Psoas muscle (tissue), 8 donors: ENCODE measurements around the gene RASAL2. TPM values are rescaled to one million over a fixed set of nuclear protein-coding genes. Genes with fewer than 3 reads are reported as not detected.

Experiments
- ATAC-seq, 4 donors: fragments of 200-7000 bp; cut with Tn5 transposase; one replicate each; pipeline ENCODE4 v1.9.1; 2020; ENCODE audit warnings: moderate library complexity in 3 of 4, mild to moderate bottlenecking in 2 of 4
- DNase-seq, 2 donors: peaks; one replicate each; pipeline ENCODE4 v3.0.0-alpha.2; 2020
- H3K27ac ChIP-seq: fragments of 200-600 bp; one replicate; pipeline ENCODE4 v1.8.0; 2022
- H3K27me3 ChIP-seq, 3 donors: fragments of 200-600 bp in 1 of 3; one replicate each; pipeline versions ENCODE4 v1.6.1 to v1.8.0; 2013 to 2022; ENCODE audit warnings: low read length in 2 of 3, mild to moderate bottlenecking in 2 of 3, moderate library complexity in 1 of 3; ENCODE audit not compliant: insufficient read depth in 3 of 3
- H3K36me3 ChIP-seq, 2 donors: fragments of 200-600 bp in 1 of 2; one replicate each; pipeline versions ENCODE4 v1.6.1 to v1.8.0; 2013 to 2022; ENCODE audit warnings: low read depth in 1 of 2, mild to moderate bottlenecking in 1 of 2, moderate library complexity in 1 of 2; ENCODE audit not compliant: insufficient read depth in 1 of 2
- H3K4me1 ChIP-seq: fragments of 200-600 bp; one replicate; pipeline ENCODE4 v1.8.0; 2022
- H3K4me3 ChIP-seq: fragments of 200-600 bp; one replicate; pipeline ENCODE4 v1.8.0; 2022; ENCODE audit warnings: mild to moderate bottlenecking
- H3K9me3 ChIP-seq: fragments of 200-600 bp; one replicate; pipeline ENCODE4 v1.8.0; 2022
- CTCF ChIP-seq: fragments of 200-600 bp; IDR thresholded peaks from one replicate; pipeline ENCODE4 v1.8.0; 2022; ENCODE audit warnings: antibody characterized with exemption
- WGBS, 3 donors: extraction: QIAGEN DNeasy Blood & Tissue Kit; methylation state at CpG; one replicate each; pipeline versions ENCODE4 v1.1.6 to v1.1.7; 2013; 5-methylcytosine and 5-hydroxymethylcytosine counted together
- intact Hi-C, 2 donors: fragments of 100-400 bp; cut with DNase I; formaldehyde crosslinking; loops; one replicate each; pipeline versions ENCODE4 v1.11.0 to v1.14.2; 2022
- polyA plus RNA-seq, 3 donors: library from polyadenylated mRNA; stranded (reverse); fragments of 200-250 nt; gene quantifications; one replicate each; pipeline ENCODE4 v1.2.3, GENCODE V29; 2013
- total RNA-seq, 4 donors: library from RNA; stranded (reverse); fragmentation: NEBNext Ultra II Directional in 2 of 4; extraction: Animal tissue kit (Norgen Biotek cat#: 25700) in 2 of 4; gene quantifications; one replicate each; pipeline versions ENCODE4 v1.2.1 to v1.2.4, GENCODE V29; 2021 to 2023
- donor health status: healthy with polysubstance abuse.
- donor health status: DM: no; HTN: no; CAD: no; lungs with moderate emphysema.
- donor health status: Bipolar disorder and iron deficiency.
- donor health status: healthy.
- donor health status: DM: yes; HTN: yes; CAD: no.
- donor health status: DM: no; HTN: no; CAD: no.
- donor health status: DM: no; HTN: no; CAD: no.
- donor health status: DM: yes; HTN: yes; CAD: no.

The RASAL2 gene
- total and polyA plus RNA-seq, 7 donors: 1.9 to 42.1 (median 5.5) TPM

GRCh38 chr1:178418284-178418955 is 324.5 kb downstream of the RASAL2 start:
- no peak for TF ChIP-seq CTCF
- no peak overlapping the region for H3K4me3 ChIP-seq
- H3K27ac ChIP-seq: no peak overlapping the region
- H3K36me3 ChIP-seq: peaks cover 0 to 10% of the 10 kb centered on the region in 2 donors
- intact Hi-C loops: no loop called here
- ATAC-seq (no peak), DNase-seq (no peak)
- no peaks in the 10 kb centered on the region for H3K9me3 ChIP-seq
- WGBS, 3 donors: 96 to 97% (median 97%) methylated on average over 1 of the region's 1 CpG
- no peaks in the 10 kb centered on the region for H3K27me3 ChIP-seq
- peaks cover 3% of the 10 kb centered on the region for H3K4me1 ChIP-seq

GRCh38 chr1:178434360-178434759 is 340.5 kb downstream of the RASAL2 start:
- TF ChIP-seq CTCF: no peak
- no peak for DNase-seq
- Histone ChIP-seq H3K4me1 (no peaks in the 10 kb centered on the region), H3K9me3 (no peaks in the 10 kb centered on the region), H3K4me3 (no peak overlapping the region), H3K27me3 (no peaks in the 10 kb centered on the region), H3K36me3 (peaks cover 3 to 8% of the 10 kb centered on the region in 2 donors), H3K27ac (no peak overlapping the region)
- WGBS, 3 donors: 82 to 87% (median 84%) methylated on average over 1 of the region's 1 CpG
- no peak for ATAC-seq
- intact Hi-C loops: loop anchor here in 1 of 2 donors (5.0 kb wide), 1 partner anchor 427 kb away; no protein-coding TSS in a partner anchor

- no peak for TF ChIP-seq CTCF
- intact Hi-C loops: loop anchor here in 1 of 2 donors (5.0 kb wide), 1 partner anchor 428 kb away; no protein-coding TSS in a partner anchor
- no peaks in the 10 kb centered on the region for H3K27me3 ChIP-seq
- no peak overlapping the region for H3K27ac ChIP-seq
- ATAC-seq (no peak), DNase-seq (no peak)
- H3K36me3 ChIP-seq: peaks cover 3 to 14% of the 10 kb centered on the region in 2 donors
- no peak overlapping the region for H3K4me3 ChIP-seq
- no peaks in the 10 kb centered on the region for H3K9me3 ChIP-seq
- H3K4me1 ChIP-seq: no peaks in the 10 kb centered on the region
These were observed 341.1 kb downstream of the RASAL2 start for GRCh38 chr1:178434899-178435435.

- DNase-seq: no peak
- Histone ChIP-seq H3K27ac (no peak overlapping the region), H3K27me3 (no peaks in the 10 kb centered on the region), H3K36me3 (peaks cover 3 to 32% of the 10 kb centered on the region in 2 donors), H3K4me3 (no peak overlapping the region), H3K9me3 (no peaks in the 10 kb centered on the region), H3K4me1 (no peaks in the 10 kb centered on the region)
- intact Hi-C loops: no loop called here
- ATAC-seq: no peak
- WGBS, 3 donors: 91% methylated on average over 2 of the region's 2 CpGs
- TF ChIP-seq CTCF: no peak
These were observed 343.0 kb downstream of the RASAL2 start for GRCh38 chr1:178436899-178437298.

GRCh38 chr1:178438432-178438831 is 344.5 kb downstream of the RASAL2 start:
- TF ChIP-seq CTCF: no peak
- 60 to 74% (median 73%) methylated on average over 2 of the region's 2 CpGs for WGBS, 3 donors
- H3K27me3 ChIP-seq: no peaks in the 10 kb centered on the region
- no peak overlapping the region for H3K27ac ChIP-seq
- ATAC-seq (no peak), DNase-seq (no peak)
- no peaks in the 10 kb centered on the region for H3K9me3 ChIP-seq
- H3K4me3 ChIP-seq: no peak overlapping the region
- intact Hi-C loops: no loop called here
- no peaks in the 10 kb centered on the region for H3K4me1 ChIP-seq
- peaks cover 0 to 44% of the 10 kb centered on the region in 2 donors for H3K36me3 ChIP-seq
